ENCODE measurements around the gene CREB5. TPM values are rescaled to one million over a fixed set of nuclear protein-coding genes. Genes with fewer than 3 reads are reported as not detected.

CREB5 gene
- total RNA-seq, 1 experiment from 2014 or later: 0.49 TPM

DNA sequence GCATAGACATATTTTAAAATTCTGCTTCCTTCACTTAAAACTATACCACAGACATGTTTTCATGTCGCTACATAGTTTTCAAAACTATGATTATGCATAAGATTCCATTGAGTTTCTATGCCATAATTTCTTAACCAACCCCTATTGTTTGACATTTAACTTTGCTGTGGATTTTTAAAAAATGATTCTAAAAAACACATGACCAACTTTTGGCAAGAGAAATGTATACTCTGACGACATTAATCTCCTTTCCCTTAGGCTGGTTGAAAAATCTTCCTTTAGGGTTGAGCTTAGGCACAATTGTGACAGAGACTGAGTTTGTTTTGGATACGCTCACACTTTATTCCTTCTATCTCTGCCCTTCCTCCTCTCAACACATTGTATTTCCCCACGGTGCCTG lies 14.9 kb downstream of the CREB5 start:
- TF ChIP-seq FOSL1 (IDR thresholded peaks at IDR 0.05; ENCODE audit: low read depth): no peak
- TF ChIP-seq SIN3A (IDR thresholded peaks at IDR 0.05; ENCODE audit: low read depth): no peak
- no peak for TF ChIP-seq TCF7L2 (IDR thresholded peaks at IDR 0.05; ENCODE audit: borderline replicate concordance, extremely low read depth, insufficient read depth, insufficient read length)
- TF ChIP-seq, protein P1, sequence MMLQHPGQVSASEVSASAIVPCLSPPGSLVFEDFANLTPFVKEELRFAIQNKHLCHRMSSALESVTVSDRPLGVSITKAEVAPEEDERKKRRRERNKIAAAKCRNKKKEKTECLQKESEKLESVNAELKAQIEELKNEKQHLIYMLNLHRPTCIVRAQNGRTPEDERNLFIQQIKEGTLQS (IDR thresholded peaks at IDR 0.05): no peak
- no peak for TF ChIP-seq JUND (IDR thresholded peaks at IDR 0.05)
- TF ChIP-seq ZFX (IDR thresholded peaks at IDR 0.05): no peak
- no peak for TF ChIP-seq EGR1 (IDR thresholded peaks at IDR 0.05; ENCODE audit: low read depth)
- no peak for TF ChIP-seq EZH2 (IDR thresholded peaks at IDR 0.05)
- no peak for TF ChIP-seq CBX3 (IDR thresholded peaks at IDR 0.05; ENCODE audit: low read depth)
- no peak for TF ChIP-seq SP1 (IDR thresholded peaks at IDR 0.05; ENCODE audit: low read depth)
- no peak for TF ChIP-seq POLR2A (IDR thresholded peaks at IDR 0.05; ENCODE audit: borderline replicate concordance, extremely low read depth, insufficient read depth, insufficient read length)
- TF ChIP-seq ZBTB33 (IDR thresholded peaks at IDR 0.05; ENCODE audit: extremely low read depth, insufficient replicate concordance, low read length): no peak
- TF ChIP-seq, protein P2, sequence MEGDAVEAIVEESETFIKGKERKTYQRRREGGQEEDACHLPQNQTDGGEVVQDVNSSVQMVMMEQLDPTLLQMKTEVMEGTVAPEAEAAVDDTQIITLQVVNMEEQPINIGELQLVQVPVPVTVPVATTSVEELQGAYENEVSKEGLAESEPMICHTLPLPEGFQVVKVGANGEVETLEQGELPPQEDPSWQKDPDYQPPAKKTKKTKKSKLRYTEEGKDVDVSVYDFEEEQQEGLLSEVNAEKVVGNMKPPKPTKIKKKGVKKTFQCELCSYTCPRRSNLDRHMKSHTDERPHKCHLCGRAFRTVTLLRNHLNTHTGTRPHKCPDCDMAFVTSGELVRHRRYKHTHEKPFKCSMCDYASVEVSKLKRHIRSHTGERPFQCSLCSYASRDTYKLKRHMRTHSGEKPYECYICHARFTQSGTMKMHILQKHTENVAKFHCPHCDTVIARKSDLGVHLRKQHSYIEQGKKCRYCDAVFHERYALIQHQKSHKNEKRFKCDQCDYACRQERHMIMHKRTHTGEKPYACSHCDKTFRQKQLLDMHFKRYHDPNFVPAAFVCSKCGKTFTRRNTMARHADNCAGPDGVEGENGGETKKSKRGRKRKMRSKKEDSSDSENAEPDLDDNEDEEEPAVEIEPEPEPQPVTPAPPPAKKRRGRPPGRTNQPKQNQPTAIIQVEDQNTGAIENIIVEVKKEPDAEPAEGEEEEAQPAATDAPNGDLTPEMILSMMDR (IDR thresholded peaks at IDR 0.05 in 2 of 3, conservative IDR thresholded peaks at IDR 0.05 in 1 of 3; ENCODE audit: borderline replicate concordance in 1 of 3, insufficient read depth in 1 of 3, low read depth in 2 of 3, low read length in 2 of 3): no peak
- TF ChIP-seq REST (IDR thresholded peaks at IDR 0.05; ENCODE audit: low read depth): no peak
- no peak for TF ChIP-seq RAD21 (IDR thresholded peaks at IDR 0.05; ENCODE audit: low read depth)
- Histone ChIP-seq H3K4me1 (ENCODE audit: control insufficient read depth in 1 of 2, insufficient read depth in 2 of 2, low read length in 2 of 2) (no peaks in the 10 kb centered on the region), H2AFZ (ENCODE audit: low read depth, low read length, poor library complexity, severe bottlenecking) (no peak overlapping the region), H3K4me2 (ENCODE audit: low read length) (no peak overlapping the region), H3K9ac (ENCODE audit: low read length) (no peak overlapping the region), H3K36me3 (ENCODE audit: control insufficient read depth in 1 of 2, insufficient read depth in 2 of 2, low read length in 2 of 2) (no peaks in the 10 kb centered on the region), H4K20me1 (ENCODE audit: insufficient read depth) (no peaks in the 10 kb centered on the region), H3K79me2 (ENCODE audit: insufficient read depth, low read length) (no peaks in the 10 kb centered on the region), H3K27ac (ENCODE audit: low read depth, low read length) (no peak overlapping the region), H3K27me3 (ENCODE audit: insufficient read depth, low read length) (peaks cover 86% of the 10 kb centered on the region), H3K4me3 (replicated peaks in 1 of 2; ENCODE audit: low read depth in 1 of 2, low read length in 2 of 2) (no peak overlapping the region), H3K9me3 (ENCODE audit: control insufficient read depth in 1 of 2, insufficient read depth in 1 of 2, low read depth in 1 of 2, low read length in 2 of 2) (no peaks in the 10 kb centered on the region), H3K9me2 (ENCODE audit: insufficient read depth) (no peaks in the 10 kb centered on the region)
- intact Hi-C loops (cut with micrococcal nuclease): no loop called here
- no peak for ATAC-seq
- BruUV-seq (replicated peaks): no TSS peak
- ChIA-PET CTCF (no interaction called here), POLR2A (no interaction called here), RAD21 (ENCODE audit: low non-redundant PET in 1 of 2, low total read pairs in 2 of 2, uncharacterized antibody in 2 of 2, unreplicated experiment in 2 of 2) (no interaction called here)
- DNase-seq (ENCODE audit: low read depth, low spot score): no peak
